Neural cell (in vitro differentiated cells): ENCODE measurements around the gene PIGO. TPM values are rescaled to one million over a fixed set of nuclear protein-coding genes. Genes with fewer than 3 reads are reported as not detected.

Experiments used
- EP300 ChIP-seq: fragments of 450-650 bp; conservative IDR thresholded peaks from 2 replicates; pipeline ENCODE4 v1.6.1; 2014; ENCODE audit warnings: antibody characterized with exemption, mild to moderate bottlenecking, moderate library complexity; ENCODE audit not compliant: poor library complexity, severe bottlenecking
- POLR2AphosphoS5 ChIP-seq: IDR thresholded peaks from 2 replicates; pipeline ENCODE4 v1.6.1; 2012
- REST ChIP-seq: IDR thresholded peaks from 2 replicates; pipeline ENCODE4 v1.6.1; 2012; ENCODE audit warnings: borderline replicate concordance
- polyA plus RNA-seq: library from polyadenylated mRNA; depleted of rRNA; stranded (reverse); fragments of >200 nt; gene quantifications from 2 replicates; pipeline ENCODE4 v1.2.3, GENCODE V29; 2014
- small RNA-seq, 3 experiments: library from RNA; depleted of rRNA; stranded (forward); fragments of <200 nt; gene quantifications; one replicate each; pipeline ENCODE3, GENCODE V24; 2012

PIGO gene
- polyA plus RNA-seq, 1 donor from 2014 or later: 8.5 TPM

- no peak for TF ChIP-seq REST
- no peak for TF ChIP-seq POLR2AphosphoS5
- TF ChIP-seq EP300: no peak
These were observed 54.2 kb downstream of the PIGO start (continued) for GRCh38 chr9:35042081-35042604.

Small RNA genes within 50 kb of the gene (small RNA-seq; reads per million reads assigned to genes)
- gene RN7SL338P: 0 reads per million in 3 experiments

Other genes starting within 250 kb of the PIGO start
- 1.8 and 2.4 TPM in 2 replicates for gene PHF24, start 138.3 kb downstream of the PIGO start, polyA plus RNA-seq
- gene DNAJB5, start 106.8 kb downstream of the PIGO start, polyA plus RNA-seq: 90.2 and 99.1 TPM in 2 replicates
- 139 and 157 TPM in 2 replicates for gene VCP, start 24.0 kb downstream of the PIGO start, polyA plus RNA-seq
- 56.0 and 70.8 TPM in 2 replicates for gene FANCG, start 16.6 kb downstream of the PIGO start, polyA plus RNA-seq
- 98.3 and 98.5 TPM in 2 replicates for gene STOML2, start 6.5 kb upstream of the PIGO start, polyA plus RNA-seq
- gene ATOSB, start 19.3 kb upstream of the PIGO start, polyA plus RNA-seq: 28.9 and 34.1 TPM in 2 replicates
- gene UNC13B, start 65.4 kb upstream of the PIGO start, polyA plus RNA-seq: 37.2 and 42.6 TPM in 2 replicates